WERI-Rb-1 (cell line): ENCODE measurements around the gene ELOVL3.

Experiments used
- DNase-seq: peaks from one replicate; pipeline ENCODE4 v3.0.0-alpha.2; 2020
- H3K27ac ChIP-seq: fragments of 250-450 bp; sonication (Bioruptor Pico); 2 replicates; pipeline ENCODE4 v1.5.1; 2020; ENCODE audit warnings: mild to moderate bottlenecking, moderate library complexity
- H3K27me3 ChIP-seq: fragments of 250-450 bp; sonication (Bioruptor Pico); 2 replicates; pipeline ENCODE4 v1.5.1; 2021; ENCODE audit warnings: mild to moderate bottlenecking, low read depth, moderate library complexity; ENCODE audit not compliant: insufficient read depth, severe bottlenecking
- H3K36me3 ChIP-seq: fragments of 250-450 bp; sonication (Bioruptor Pico); 2 replicates; pipeline ENCODE4 v1.5.1; 2020; ENCODE audit warnings: mild to moderate bottlenecking, moderate library complexity
- H3K4me3 ChIP-seq: 2 replicates; pipeline ENCODE4 v1.5.1; 2011; ENCODE audit warnings: low read depth, mild to moderate bottlenecking, control low read depth, low read length
- H3K9me3 ChIP-seq: fragments of 250-450 bp; sonication (Bioruptor Pico); 2 replicates; pipeline ENCODE4 v1.5.1; 2021; ENCODE audit warnings: mild to moderate bottlenecking, moderate library complexity; ENCODE audit not compliant: severe bottlenecking
- TF ChIP-seq, protein P1 (sequence below): IDR thresholded peaks from 2 replicates; pipeline ENCODE4 v1.5.1; 2011; ENCODE audit warnings: low read depth, mild to moderate bottlenecking, control low read depth, inconsistent platforms, low read length

Gene ELOVL3

DNA sequence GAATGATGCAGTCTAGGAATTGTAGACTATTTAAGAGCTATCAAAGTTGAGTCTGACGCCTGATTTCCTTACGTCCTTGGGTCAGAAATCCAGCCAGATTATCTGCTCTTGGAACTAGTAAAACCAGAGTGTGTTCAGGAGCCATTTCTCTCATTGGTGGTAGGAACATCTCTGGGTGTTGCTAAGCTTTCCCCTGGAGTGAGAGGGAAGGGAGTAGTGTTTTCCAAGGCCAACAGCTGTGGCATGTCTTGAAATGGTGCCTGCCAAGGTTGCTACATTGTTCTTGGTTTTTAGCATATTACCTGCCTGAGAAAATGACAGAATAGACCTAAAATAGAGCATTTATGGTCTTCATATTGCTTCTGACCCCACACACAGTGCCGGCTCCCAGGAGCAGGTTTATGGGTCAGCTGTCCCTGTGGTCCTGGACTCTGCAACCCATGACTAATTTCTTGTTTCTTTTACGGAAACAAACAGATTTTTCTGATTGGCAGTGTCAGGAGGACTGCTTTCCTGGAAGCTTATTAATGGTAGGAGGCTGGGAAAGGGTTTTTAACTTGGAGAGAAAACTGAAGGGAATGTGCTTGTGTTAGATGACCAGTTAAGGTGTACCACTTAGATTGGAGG, 36.8 kb downstream of the ELOVL3 start:
- Histone ChIP-seq H3K4me3 (no peak overlapping the region), H3K27ac (no peak overlapping the region), H3K36me3 (peaks cover 61% of the 10 kb centered on the region), H3K27me3 (no peaks in the 10 kb centered on the region), H3K9me3 (no peaks in the 10 kb centered on the region)
- DNase-seq = no peak
- TF ChIP-seq, protein P1, sequence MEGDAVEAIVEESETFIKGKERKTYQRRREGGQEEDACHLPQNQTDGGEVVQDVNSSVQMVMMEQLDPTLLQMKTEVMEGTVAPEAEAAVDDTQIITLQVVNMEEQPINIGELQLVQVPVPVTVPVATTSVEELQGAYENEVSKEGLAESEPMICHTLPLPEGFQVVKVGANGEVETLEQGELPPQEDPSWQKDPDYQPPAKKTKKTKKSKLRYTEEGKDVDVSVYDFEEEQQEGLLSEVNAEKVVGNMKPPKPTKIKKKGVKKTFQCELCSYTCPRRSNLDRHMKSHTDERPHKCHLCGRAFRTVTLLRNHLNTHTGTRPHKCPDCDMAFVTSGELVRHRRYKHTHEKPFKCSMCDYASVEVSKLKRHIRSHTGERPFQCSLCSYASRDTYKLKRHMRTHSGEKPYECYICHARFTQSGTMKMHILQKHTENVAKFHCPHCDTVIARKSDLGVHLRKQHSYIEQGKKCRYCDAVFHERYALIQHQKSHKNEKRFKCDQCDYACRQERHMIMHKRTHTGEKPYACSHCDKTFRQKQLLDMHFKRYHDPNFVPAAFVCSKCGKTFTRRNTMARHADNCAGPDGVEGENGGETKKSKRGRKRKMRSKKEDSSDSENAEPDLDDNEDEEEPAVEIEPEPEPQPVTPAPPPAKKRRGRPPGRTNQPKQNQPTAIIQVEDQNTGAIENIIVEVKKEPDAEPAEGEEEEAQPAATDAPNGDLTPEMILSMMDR = no peak

DNA sequence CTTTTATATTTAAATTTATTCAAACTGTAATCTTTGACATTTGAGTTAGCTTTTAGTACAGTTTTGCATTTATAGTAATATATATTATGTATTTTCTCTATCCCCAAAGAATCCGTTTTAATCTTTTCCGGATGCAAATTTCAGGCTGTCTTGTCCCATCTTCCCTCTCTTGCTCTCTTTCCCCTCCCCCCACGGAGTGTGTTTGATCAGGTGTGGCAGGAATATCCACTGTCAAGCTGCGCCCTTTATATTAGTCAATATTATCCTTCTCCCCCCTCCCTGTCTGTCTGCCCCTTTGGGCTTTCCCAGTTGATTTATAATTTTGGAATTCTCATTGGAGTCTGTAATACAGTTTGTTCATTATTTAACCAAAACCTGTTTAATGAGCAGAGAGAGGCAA, 38.3 kb downstream of the ELOVL3 start:
- no peak overlapping the region for H3K27ac ChIP-seq
- TF ChIP-seq, protein P1 = no peak
- H3K36me3 ChIP-seq = peaks cover 62% of the 10 kb centered on the region
- DNase-seq = no peak
- H3K9me3 ChIP-seq = no peaks in the 10 kb centered on the region
- no peaks in the 10 kb centered on the region for H3K27me3 ChIP-seq
- H3K4me3 ChIP-seq = no peak overlapping the region

DNA sequence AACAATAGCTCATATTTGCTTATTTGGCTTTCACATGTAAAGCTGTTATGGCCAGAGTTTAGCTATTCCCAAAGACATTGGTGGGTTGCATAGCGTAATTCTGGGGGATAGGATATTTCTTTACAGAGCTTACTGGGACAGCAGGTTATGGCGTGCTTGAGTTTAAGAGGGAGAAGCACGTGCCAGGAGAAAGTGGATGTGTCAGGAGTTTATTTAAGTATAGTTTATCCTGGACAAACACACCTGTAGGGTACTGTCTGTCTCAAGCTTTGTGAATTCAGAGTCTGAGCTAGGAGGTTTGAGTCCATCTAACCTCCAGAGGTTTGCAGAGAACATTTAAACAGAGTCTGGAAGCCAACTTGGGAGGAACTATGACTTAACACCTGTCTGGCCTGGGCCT, 40.6 kb downstream of the ELOVL3 start:
- H3K36me3 ChIP-seq = peaks cover 48% of the 10 kb centered on the region
- H3K27me3 ChIP-seq = no peaks in the 10 kb centered on the region
- no peak overlapping the region for H3K27ac ChIP-seq
- H3K9me3 ChIP-seq = no peaks in the 10 kb centered on the region
- DNase-seq = no peak
- TF ChIP-seq, protein P1 = no peak
- H3K4me3 ChIP-seq = no peak overlapping the region

DNA sequence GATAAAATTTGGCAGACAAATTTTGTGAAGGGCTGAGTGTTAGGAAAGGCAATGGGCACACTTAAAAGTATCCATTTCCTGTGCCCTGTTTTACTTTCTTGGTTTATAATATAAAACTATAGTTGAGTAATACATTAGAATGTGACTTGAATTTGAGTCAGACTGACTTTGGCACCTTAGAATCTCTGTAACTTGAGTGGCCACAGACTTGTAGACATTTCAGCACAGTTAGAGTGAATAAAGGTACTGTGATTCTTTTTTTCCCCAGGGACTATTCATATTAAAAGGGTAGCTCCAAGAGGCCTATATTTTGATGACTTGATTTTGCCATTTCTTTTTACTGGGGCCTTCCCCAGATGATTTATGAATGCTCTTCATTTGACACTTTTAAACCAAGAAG, 41.6 kb downstream of the ELOVL3 start:
- DNase-seq = no peak
- Histone ChIP-seq H3K9me3 (no peaks in the 10 kb centered on the region), H3K36me3 (peaks cover 42% of the 10 kb centered on the region), H3K4me3 (no peak overlapping the region), H3K27ac (no peak overlapping the region), H3K27me3 (no peaks in the 10 kb centered on the region)
- TF ChIP-seq, protein P1 = no peak

DNA sequence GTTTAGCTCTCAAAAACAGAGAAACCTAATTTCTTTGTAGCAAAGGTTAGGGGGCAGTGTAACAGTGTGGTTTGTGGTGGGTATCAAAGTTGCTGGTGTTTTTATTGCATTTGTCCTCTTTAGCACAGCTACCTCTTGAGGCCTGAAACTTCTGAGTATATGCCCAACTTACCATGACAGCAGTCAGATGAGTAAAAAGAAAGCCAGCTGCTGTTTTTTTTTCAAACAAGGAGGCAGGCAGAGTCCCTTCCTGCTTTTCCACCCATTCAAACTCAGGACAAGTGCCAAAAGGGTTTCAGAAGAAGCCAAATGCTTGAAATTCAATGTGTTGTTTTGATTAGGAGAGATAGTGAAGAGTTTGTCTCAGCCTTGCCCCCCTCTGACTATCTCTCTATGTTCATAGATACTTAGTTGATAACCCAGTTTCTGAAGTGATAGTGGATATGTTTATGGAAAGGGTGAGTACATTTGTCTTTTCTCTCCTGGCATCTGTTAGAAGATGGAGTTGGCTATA, 42.3 kb downstream of the ELOVL3 start:
- Histone ChIP-seq H3K36me3 (peaks cover 37% of the 10 kb centered on the region), H3K27me3 (no peaks in the 10 kb centered on the region), H3K27ac (no peak overlapping the region), H3K4me3 (no peak overlapping the region), H3K9me3 (no peaks in the 10 kb centered on the region)
- DNase-seq = no peak
- TF ChIP-seq, protein P1 = no peak

DNA sequence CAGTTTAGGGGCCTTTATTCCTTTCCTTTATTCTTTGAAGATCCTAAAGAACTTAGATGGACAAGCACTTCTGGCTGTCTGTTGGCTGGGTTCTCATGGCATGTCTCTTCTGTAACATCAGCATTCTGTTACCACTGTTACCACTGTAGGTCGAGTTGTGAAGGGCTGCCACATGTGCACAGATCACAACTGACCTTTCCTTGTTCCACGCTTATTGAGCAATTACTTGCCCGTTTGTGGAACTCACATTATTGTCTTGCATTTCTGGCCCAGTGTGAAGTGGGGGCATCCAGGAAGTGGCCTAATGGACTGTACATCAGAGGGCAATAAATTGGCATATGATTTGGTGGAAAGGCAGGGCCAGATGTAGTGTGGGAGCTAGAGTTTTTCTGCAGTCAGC, 42.9 kb downstream of the ELOVL3 start:
- H3K9me3 ChIP-seq = no peaks in the 10 kb centered on the region
- no peaks in the 10 kb centered on the region for H3K27me3 ChIP-seq
- no peak overlapping the region for H3K27ac ChIP-seq
- no peak overlapping the region for H3K4me3 ChIP-seq
- H3K36me3 ChIP-seq = peaks cover 38% of the 10 kb centered on the region
- TF ChIP-seq, protein P1 = no peak
- no peak for DNase-seq
